CD14-positive monocyte (primary cell): ENCODE measurements around the gene MOV10. TPM values are rescaled to one million over a fixed set of nuclear protein-coding genes. Genes with fewer than 3 reads are reported as not detected.

Source experiments
- DNase-seq, 3 donors: peaks; one replicate each; pipeline ENCODE4 v3.0.0-alpha.2; 2011 to 2022
- H2AFZ ChIP-seq: 2 replicates; pipeline ENCODE4 v1.6.0; 2012; ENCODE audit warnings: mild to moderate bottlenecking, low read depth, low read length, inconsistent platforms; ENCODE audit not compliant: insufficient read depth, poor library complexity, severe bottlenecking
- H3K27ac ChIP-seq, 2 donors: 1 replicate in 1 of 2; 2 replicates in 1 of 2; pipeline ENCODE4 v1.5.1; 2012 to 2013; ENCODE audit warnings: low read length in 2 of 2, control low read depth in 1 of 2, inconsistent platforms in 1 of 2, low read depth in 1 of 2, mild to moderate bottlenecking in 1 of 2
- H3K27me3 ChIP-seq, 2 donors: one replicate each; pipeline versions ENCODE4 v1.6.0 to v1.6.1; 2011 to 2013; ENCODE audit warnings: low read length in 2 of 2; ENCODE audit not compliant: control insufficient read depth in 2 of 2, insufficient read depth in 2 of 2
- H3K36me3 ChIP-seq, 2 donors: replicated peaks in 1 of 2; 1 replicate in 1 of 2; 2 replicates in 1 of 2; pipeline versions ENCODE4 v1.5.1 to v1.6.1; 2012 to 2013; ENCODE audit warnings: low read length in 2 of 2, control low read depth in 1 of 2, inconsistent platforms in 1 of 2, mild to moderate bottlenecking in 1 of 2; ENCODE audit not compliant: insufficient read depth in 2 of 2, control insufficient read depth in 1 of 2
- H3K4me1 ChIP-seq, 2 donors: 1 replicate in 1 of 2; 2 replicates in 1 of 2; pipeline versions ENCODE4 v1.5.1 to v1.6.1; 2012 to 2013; ENCODE audit warnings: low read length in 2 of 2, control low read depth in 1 of 2, inconsistent platforms in 1 of 2, mild to moderate bottlenecking in 1 of 2, moderate library complexity in 1 of 2; ENCODE audit not compliant: insufficient read depth in 2 of 2, control insufficient read depth in 1 of 2
- H3K4me2 ChIP-seq: replicated peaks from 2 replicates; pipeline ENCODE3; 2012; ENCODE audit warnings: low read length, moderate library complexity, mild to moderate bottlenecking; ENCODE audit not compliant: poor library complexity, severe bottlenecking; ENCODE audit errors: extremely low read depth
- H3K4me3 ChIP-seq, 3 experiments: fragments of 200-600 bp in 1 of 3; sonication (generic) in 1 of 3; replicated peaks in 1 of 3; 1 replicate in 2 of 3; 2 replicates in 1 of 3; pipeline ENCODE4 v1.5.1; 2011 to 2013; ENCODE audit warnings: low read length in 3 of 3, mild to moderate bottlenecking in 3 of 3, control low read depth in 2 of 3, low read depth in 2 of 3, inconsistent platforms in 1 of 3, moderate library complexity in 1 of 3
- H3K79me2 ChIP-seq: 2 replicates; pipeline ENCODE4 v1.6.0; 2012; ENCODE audit warnings: mild to moderate bottlenecking, control low read depth, inconsistent platforms, low read length, moderate library complexity; ENCODE audit not compliant: insufficient read depth
- H3K9ac ChIP-seq: 2 replicates; pipeline ENCODE4 v1.6.0; 2017; ENCODE audit warnings: low read length, mild to moderate bottlenecking; ENCODE audit not compliant: insufficient read depth, poor library complexity, severe bottlenecking
- H3K9me3 ChIP-seq, 2 donors: replicated peaks in 1 of 2; 1 replicate in 1 of 2; 2 replicates in 1 of 2; pipeline versions ENCODE4 v1.5.1 to v1.6.1; 2012 to 2013; ENCODE audit warnings: low read length in 2 of 2, control low read depth in 1 of 2; ENCODE audit not compliant: control insufficient read depth in 1 of 2, insufficient read depth in 1 of 2
- H4K20me1 ChIP-seq: 2 replicates; pipeline ENCODE4 v1.6.0; 2012; ENCODE audit warnings: mild to moderate bottlenecking, low read length, control low read depth, moderate library complexity; ENCODE audit not compliant: insufficient read depth
- H3K27ac Mint-ChIP-seq, 7 donors: one replicate each; pipeline ENCODE4 v1.8.0; 2020; ENCODE audit warnings: mild to moderate bottlenecking in 7 of 7, mixed read lengths in 7 of 7, moderate library complexity in 6 of 7, inconsistent platforms in 2 of 7
- H3K27me3 Mint-ChIP-seq, 3 donors: one replicate each; pipeline ENCODE4 v1.8.0; 2021 to 2022; ENCODE audit warnings: low read depth in 3 of 3, mild to moderate bottlenecking in 3 of 3, mixed read lengths in 3 of 3, moderate library complexity in 3 of 3, inconsistent platforms in 1 of 3
- H3K36me3 Mint-ChIP-seq, 2 donors: one replicate each; pipeline ENCODE4 v1.8.0; 2020; ENCODE audit warnings: mixed read lengths in 2 of 2, inconsistent platforms in 1 of 2, mild to moderate bottlenecking in 1 of 2
- H3K4me1 Mint-ChIP-seq: one replicate; pipeline ENCODE4 v1.8.0; 2020; ENCODE audit warnings: mild to moderate bottlenecking, mixed read lengths
- H3K4me3 Mint-ChIP-seq, 2 donors: one replicate each; pipeline ENCODE4 v1.8.0; 2020; ENCODE audit warnings: mild to moderate bottlenecking in 2 of 2, mixed read lengths in 2 of 2, moderate library complexity in 1 of 2
- H3K9me3 Mint-ChIP-seq, 7 donors: one replicate each; pipeline ENCODE4 v1.8.0; 2020 to 2022; ENCODE audit warnings: mixed read lengths in 7 of 7, mild to moderate bottlenecking in 6 of 7, moderate library complexity in 6 of 7, inconsistent platforms in 2 of 7
- WGBS: methylation state at CpG from one replicate; pipeline ENCODE4 v1.1.5; 2013; ENCODE audit warnings: missing lambda C conversion rate; ENCODE audit not compliant: insufficient coverage; 5-methylcytosine and 5-hydroxymethylcytosine counted together
- intact Hi-C, 2 donors: fragments of 100-400 bp; cut with micrococcal nuclease; formaldehyde crosslinking; loops; one replicate each; pipeline versions ENCODE4 v1.15.0 to v1.15.1; 2023
- polyA plus RNA-seq, 3 donors: library from polyadenylated mRNA; depleted of rRNA in 1 of 3; unstranded in 2 of 3; stranded (reverse) in 1 of 3; fragments of 300-500 nt in 2 of 3; fragments of >200 nt in 1 of 3; fragmentation: Illumina TruSeq in 2 of 3; gene quantifications; 1 replicate in 2 of 3; 2 replicates in 1 of 3; pipeline ENCODE4 v1.2.3, GENCODE V29; 2012 to 2021
- TF ChIP-seq, protein P1 (sequence below): fragments of 200-600 bp; IDR thresholded peaks from one replicate; pipeline ENCODE4 v1.8.0; 2022; ENCODE audit warnings: antibody characterized with exemption, mild to moderate bottlenecking

MOV10 gene
- polyA plus RNA-seq, 3 donors = 12.0 to 61.2 (median 13.6) TPM

DNA sequence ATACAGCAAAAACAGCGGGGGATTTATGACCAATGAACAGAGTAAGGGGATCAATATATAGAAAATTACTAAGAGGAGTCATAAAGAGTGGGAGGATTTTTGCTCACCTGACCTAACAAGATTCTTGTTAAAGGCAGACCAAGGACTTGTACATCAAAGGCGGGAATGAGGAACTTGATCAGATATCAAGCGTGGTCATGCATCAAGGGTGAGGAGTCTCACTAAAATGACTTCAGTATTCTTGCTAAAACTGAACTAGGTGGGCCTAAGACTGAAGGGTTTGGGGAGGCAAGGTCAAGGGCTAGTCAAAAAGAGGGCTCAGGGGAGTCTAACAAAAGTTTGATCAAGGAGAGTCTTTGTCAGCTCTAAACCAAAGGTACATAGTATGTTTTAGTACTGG is 2.1 kb downstream of the MOV10 start:
- intact Hi-C loops = no loop called here
- Mint-ChIP-seq H3K27ac (peak overlapping the region in 1 of 7 donors; percentile 20), H3K4me3 (peak overlapping the region in 1 of 2 donors; percentile 47), H3K27me3 (peaks cover 0 to 10% (median 7%) of the 10 kb centered on the region in 3 donors), H3K36me3 (peaks cover 7 to 15% of the 10 kb centered on the region in 2 donors), H3K4me1 (peaks cover 26% of the 10 kb centered on the region), H3K9me3 (no peaks in the 10 kb centered on the region)
- Histone ChIP-seq H3K9me3 (no peaks in the 10 kb centered on the region), H3K27ac (no peak overlapping the region), H4K20me1 (peaks cover 15% of the 10 kb centered on the region), H3K27me3 (no peaks in the 10 kb centered on the region), H3K4me1 (peaks cover 20 to 23% of the 10 kb centered on the region in 2 donors), H3K79me2 (no peaks in the 10 kb centered on the region), H2AFZ (no peak overlapping the region), H3K4me3 (no peak overlapping the region), H3K36me3 (peaks cover 7 to 15% of the 10 kb centered on the region in 2 donors), H3K4me2 (no peak overlapping the region), H3K9ac (no peak overlapping the region)
- 30% methylated on average over 2 of the region's 3 CpGs for WGBS
- TF ChIP-seq, protein P1, sequence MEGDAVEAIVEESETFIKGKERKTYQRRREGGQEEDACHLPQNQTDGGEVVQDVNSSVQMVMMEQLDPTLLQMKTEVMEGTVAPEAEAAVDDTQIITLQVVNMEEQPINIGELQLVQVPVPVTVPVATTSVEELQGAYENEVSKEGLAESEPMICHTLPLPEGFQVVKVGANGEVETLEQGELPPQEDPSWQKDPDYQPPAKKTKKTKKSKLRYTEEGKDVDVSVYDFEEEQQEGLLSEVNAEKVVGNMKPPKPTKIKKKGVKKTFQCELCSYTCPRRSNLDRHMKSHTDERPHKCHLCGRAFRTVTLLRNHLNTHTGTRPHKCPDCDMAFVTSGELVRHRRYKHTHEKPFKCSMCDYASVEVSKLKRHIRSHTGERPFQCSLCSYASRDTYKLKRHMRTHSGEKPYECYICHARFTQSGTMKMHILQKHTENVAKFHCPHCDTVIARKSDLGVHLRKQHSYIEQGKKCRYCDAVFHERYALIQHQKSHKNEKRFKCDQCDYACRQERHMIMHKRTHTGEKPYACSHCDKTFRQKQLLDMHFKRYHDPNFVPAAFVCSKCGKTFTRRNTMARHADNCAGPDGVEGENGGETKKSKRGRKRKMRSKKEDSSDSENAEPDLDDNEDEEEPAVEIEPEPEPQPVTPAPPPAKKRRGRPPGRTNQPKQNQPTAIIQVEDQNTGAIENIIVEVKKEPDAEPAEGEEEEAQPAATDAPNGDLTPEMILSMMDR = no peak
- peak in 1 of 3 donors; percentile 9 for DNase-seq

DNA sequence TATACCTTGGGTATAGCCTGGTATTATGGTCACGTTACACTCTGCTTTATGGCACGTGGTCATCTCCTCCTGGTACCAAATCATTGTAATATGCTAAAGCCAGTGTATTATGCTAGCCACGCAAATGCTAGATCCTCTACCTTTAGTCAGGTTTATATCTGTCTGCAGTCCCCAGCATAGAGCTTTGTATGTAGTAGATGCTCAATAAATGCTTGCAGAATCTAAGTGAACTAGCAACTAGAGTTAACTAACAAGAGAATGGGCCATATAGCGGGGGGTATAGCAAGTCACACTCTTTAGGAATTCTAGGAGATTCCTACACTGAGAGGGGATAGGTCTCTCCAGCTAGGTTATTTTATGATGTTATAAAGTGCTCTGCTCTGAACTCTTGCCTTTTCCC is 3.0 kb downstream of the MOV10 start:
- no peak overlapping the region for H3K4me3 Mint-ChIP-seq
- TF ChIP-seq, protein P1 = no peak
- no peak overlapping the region for H2AFZ ChIP-seq
- intact Hi-C loops = no loop called here
- H3K79me2 ChIP-seq = no peaks in the 10 kb centered on the region
- peaks cover 0 to 6% of the 10 kb centered on the region in 2 donors for H3K36me3 Mint-ChIP-seq
- H3K9ac ChIP-seq = no peak overlapping the region
- H3K27ac ChIP-seq = no peak overlapping the region
- no peak overlapping the region for H3K4me2 ChIP-seq
- H3K36me3 ChIP-seq = peaks cover 0 to 5% of the 10 kb centered on the region in 2 donors
- H4K20me1 ChIP-seq = peaks cover 11% of the 10 kb centered on the region
- WGBS = 100% methylated on average over 2 of the region's 4 CpGs
- no peaks in the 10 kb centered on the region for H3K9me3 Mint-ChIP-seq
- H3K4me3 ChIP-seq = no peak overlapping the region
- H3K9me3 ChIP-seq = no peaks in the 10 kb centered on the region
- DNase-seq = no peak
- peaks cover 0 to 10% (median 7%) of the 10 kb centered on the region in 3 donors for H3K27me3 Mint-ChIP-seq
- no peak overlapping the region for H3K27ac Mint-ChIP-seq
- H3K4me1 ChIP-seq = peaks cover 20 to 23% of the 10 kb centered on the region in 2 donors
- no peaks in the 10 kb centered on the region for H3K27me3 ChIP-seq
- H3K4me1 Mint-ChIP-seq = peaks cover 26% of the 10 kb centered on the region
